Glutamatergic neuron (in vitro differentiated cells): ENCODE results near the gene BHMT2. TPM values are rescaled to one million over a fixed set of nuclear protein-coding genes. Genes with fewer than 3 reads are reported as not detected.

Experiments
- DNase-seq: peaks from one replicate; pipeline ENCODE4 v3.0.0; 2022
- H3K27ac Mint-ChIP-seq: one replicate; pipeline ENCODE4 v1.8.0; 2020; ENCODE audit warnings: mild to moderate bottlenecking, mixed read lengths, inconsistent platforms; ENCODE audit not compliant: unreplicated experiment
- H3K27me3 Mint-ChIP-seq: one replicate; pipeline ENCODE4 v1.8.0; 2020; ENCODE audit warnings: mild to moderate bottlenecking, moderate library complexity, mixed read lengths, inconsistent platforms; ENCODE audit not compliant: unreplicated experiment
- H3K36me3 Mint-ChIP-seq: one replicate; pipeline ENCODE4 v1.8.0; 2020; ENCODE audit warnings: mild to moderate bottlenecking, mixed read lengths, inconsistent platforms; ENCODE audit not compliant: unreplicated experiment
- H3K4me1 Mint-ChIP-seq: one replicate; pipeline ENCODE4 v1.8.0; 2020; ENCODE audit warnings: mild to moderate bottlenecking, low read depth, mixed read lengths, inconsistent platforms; ENCODE audit not compliant: unreplicated experiment
- H3K4me3 Mint-ChIP-seq: one replicate; pipeline ENCODE4 v1.8.0; 2020; ENCODE audit warnings: mild to moderate bottlenecking, mixed read lengths, inconsistent platforms; ENCODE audit not compliant: unreplicated experiment
- H3K9me3 Mint-ChIP-seq: one replicate; pipeline ENCODE4 v1.8.0; 2020; ENCODE audit warnings: mild to moderate bottlenecking, moderate library complexity, mixed read lengths, inconsistent platforms; ENCODE audit not compliant: unreplicated experiment
- total RNA-seq: library from RNA; stranded (reverse); fragmentation: NEBNext Ultra II Directional; extraction: Animal tissue kit (Norgen Biotek cat#: 25700); gene quantifications from one replicate; pipeline ENCODE4 v1.2.1, GENCODE V29; 2021; ENCODE audit not compliant: unreplicated experiment
- TF ChIP-seq, protein P1 (sequence below): fragments of 200-600 bp; sonication (generic); IDR thresholded peaks from one replicate; pipeline ENCODE4 v1.5.0; 2021; ENCODE audit not compliant: partially characterized antibody, unreplicated experiment

The BHMT2 gene
- total RNA-seq, 1 donor from 2014 or later: not detected

DNA sequence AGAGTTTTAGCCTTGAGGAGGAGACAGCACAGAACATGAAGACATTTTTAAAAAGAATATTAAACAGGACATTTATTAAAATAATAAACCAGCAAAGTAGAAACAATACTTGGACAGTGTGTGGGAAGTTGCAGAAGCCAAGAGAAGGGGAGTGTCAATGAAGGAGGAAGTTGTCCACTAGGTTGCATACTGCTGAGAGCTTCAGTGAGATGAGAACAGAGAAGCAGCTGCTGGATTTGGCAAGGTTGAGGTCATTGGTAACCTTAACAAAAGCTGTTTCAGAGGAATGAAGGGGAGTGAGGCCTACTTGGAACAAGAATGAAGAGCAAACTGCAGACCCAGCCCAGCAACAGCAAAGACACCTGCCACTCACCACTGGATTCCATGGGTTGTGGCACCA, 53.4 kb downstream of the BHMT2 start:
- H3K4me3 Mint-ChIP-seq: no peak overlapping the region
- TF ChIP-seq, protein P1, sequence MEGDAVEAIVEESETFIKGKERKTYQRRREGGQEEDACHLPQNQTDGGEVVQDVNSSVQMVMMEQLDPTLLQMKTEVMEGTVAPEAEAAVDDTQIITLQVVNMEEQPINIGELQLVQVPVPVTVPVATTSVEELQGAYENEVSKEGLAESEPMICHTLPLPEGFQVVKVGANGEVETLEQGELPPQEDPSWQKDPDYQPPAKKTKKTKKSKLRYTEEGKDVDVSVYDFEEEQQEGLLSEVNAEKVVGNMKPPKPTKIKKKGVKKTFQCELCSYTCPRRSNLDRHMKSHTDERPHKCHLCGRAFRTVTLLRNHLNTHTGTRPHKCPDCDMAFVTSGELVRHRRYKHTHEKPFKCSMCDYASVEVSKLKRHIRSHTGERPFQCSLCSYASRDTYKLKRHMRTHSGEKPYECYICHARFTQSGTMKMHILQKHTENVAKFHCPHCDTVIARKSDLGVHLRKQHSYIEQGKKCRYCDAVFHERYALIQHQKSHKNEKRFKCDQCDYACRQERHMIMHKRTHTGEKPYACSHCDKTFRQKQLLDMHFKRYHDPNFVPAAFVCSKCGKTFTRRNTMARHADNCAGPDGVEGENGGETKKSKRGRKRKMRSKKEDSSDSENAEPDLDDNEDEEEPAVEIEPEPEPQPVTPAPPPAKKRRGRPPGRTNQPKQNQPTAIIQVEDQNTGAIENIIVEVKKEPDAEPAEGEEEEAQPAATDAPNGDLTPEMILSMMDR: no peak
- H3K27ac Mint-ChIP-seq: no peak overlapping the region
- H3K9me3 Mint-ChIP-seq: no peaks in the 10 kb centered on the region
- H3K4me1 Mint-ChIP-seq: peaks cover 2% of the 10 kb centered on the region
- H3K36me3 Mint-ChIP-seq: no peaks in the 10 kb centered on the region
- DNase-seq: no peak
- no peaks in the 10 kb centered on the region for H3K27me3 Mint-ChIP-seq

DNA sequence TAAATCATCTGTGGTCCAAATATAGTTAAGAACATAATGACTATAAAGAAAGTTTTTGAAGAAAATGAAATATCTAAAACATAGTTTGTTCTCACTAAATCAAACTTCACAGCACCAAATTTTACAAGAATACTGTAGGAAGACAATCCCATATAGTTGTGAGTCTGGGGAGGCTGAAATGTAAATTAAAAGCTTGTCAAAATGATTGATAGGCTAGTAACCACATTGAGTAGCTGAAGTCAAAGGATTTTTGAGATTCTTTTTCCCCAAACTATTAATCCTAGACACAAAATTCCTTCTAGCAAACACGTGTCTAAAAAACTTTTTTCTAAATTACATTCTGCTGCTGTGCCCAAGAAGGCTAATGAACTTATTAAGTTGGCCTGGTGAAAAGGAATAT, 55.0 kb downstream of the BHMT2 start:
- Mint-ChIP-seq H3K27ac (no peak overlapping the region), H3K27me3 (no peaks in the 10 kb centered on the region), H3K4me3 (no peak overlapping the region), H3K9me3 (no peaks in the 10 kb centered on the region), H3K36me3 (no peaks in the 10 kb centered on the region), H3K4me1 (peaks cover 8% of the 10 kb centered on the region)
- TF ChIP-seq, protein P1: no peak
- DNase-seq: no peak

DNA sequence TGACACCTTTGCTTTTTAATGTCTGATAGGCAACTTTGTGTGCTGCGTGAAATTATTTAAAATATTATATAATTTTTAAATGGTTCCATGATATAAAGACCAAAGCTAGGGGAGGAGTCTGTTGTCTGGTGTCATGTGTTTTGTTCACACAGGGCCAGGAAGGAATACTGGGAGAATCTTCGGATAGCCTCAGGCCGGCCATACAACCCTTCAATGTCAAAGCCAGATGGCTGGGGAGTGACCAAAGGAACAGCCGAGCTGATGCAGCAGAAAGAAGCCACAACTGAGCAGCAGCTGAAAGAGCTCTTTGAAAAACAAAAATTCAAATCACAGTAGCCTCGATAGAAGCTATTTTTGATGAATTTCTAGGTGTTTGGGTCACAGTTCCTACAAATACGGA, 61.2 kb downstream of the BHMT2 start:
- DNase-seq: peak; percentile 57
- H3K9me3 Mint-ChIP-seq: peaks cover 6% of the 10 kb centered on the region
- H3K4me1 Mint-ChIP-seq: peaks cover 38% of the 10 kb centered on the region
- TF ChIP-seq, protein P1: no peak
- H3K27ac Mint-ChIP-seq: peak overlapping the region; percentile 95
- peak overlapping the region; percentile 23 for H3K4me3 Mint-ChIP-seq
- no peaks in the 10 kb centered on the region for H3K36me3 Mint-ChIP-seq
- no peaks in the 10 kb centered on the region for H3K27me3 Mint-ChIP-seq

DNA sequence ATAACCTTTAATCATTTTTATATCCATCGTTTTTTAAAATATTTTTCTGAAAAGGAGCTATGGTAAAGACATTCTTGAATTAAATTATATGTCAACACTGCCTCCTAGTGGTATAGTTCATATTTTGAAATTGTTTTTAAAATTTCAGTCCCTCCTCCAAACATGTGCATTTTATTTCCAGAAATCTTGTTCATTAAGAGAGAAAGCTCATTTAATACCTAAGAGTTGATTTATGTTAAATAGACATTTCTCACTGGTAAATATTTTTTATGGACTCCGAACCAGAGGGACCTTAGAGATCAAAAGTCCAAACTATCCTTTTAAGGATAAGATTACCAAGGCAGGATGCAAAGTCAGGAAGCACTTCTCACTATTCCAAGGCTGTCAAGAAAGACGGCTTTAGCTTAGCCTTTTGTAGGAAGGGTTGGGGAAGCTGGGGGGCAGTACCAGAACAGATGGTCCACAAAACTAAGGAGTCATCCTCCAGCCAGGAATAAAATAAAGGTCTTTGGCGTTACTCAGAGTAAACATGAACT, 63.6 kb downstream of the BHMT2 start:
- peaks cover 6% of the 10 kb centered on the region for H3K9me3 Mint-ChIP-seq
- H3K27me3 Mint-ChIP-seq: no peaks in the 10 kb centered on the region
- H3K4me3 Mint-ChIP-seq: peak overlapping the region; percentile 84
- peak overlapping the region; percentile 92 for H3K27ac Mint-ChIP-seq
- H3K4me1 Mint-ChIP-seq: peaks cover 36% of the 10 kb centered on the region
- no peaks in the 10 kb centered on the region for H3K36me3 Mint-ChIP-seq
- TF ChIP-seq, protein P1: peak; percentile 79
- no peak for DNase-seq

DNA sequence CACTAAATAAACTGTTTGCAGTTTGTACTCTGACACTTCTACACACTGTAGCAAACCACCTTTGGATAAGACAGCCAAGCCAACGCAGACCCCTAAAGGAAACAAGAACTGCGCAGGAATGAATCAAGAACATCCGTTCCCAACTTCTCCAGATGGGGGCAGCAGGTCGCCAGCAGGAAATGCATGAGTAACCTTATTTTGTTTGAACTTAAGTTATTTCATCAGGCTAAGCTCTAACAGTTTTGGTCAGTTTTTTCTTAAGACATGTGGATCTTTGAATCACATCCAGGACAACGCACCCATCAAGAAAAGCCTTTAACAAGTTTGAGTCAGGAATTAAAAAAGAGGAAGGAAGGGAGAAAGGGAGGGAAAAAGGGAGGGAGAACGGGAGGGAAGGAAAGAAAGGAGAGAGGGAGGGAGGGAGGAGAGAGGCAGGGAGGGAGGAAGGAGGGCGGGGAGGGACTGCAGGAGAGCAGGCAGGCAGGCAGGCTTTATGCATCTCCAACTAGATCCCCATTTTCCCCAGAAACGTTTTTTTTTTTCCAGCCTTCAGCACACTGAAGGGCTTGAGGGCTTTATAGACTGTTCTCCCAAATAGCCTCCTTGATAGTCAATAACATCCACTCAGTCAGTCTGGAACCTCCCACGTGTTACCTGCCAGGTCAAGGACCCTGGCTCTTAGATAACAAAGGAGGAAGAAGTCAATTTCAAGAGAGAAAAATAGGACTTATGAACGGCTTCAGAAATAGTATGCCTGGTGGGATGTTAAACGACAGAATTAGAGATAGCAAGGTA, 64.3 kb downstream of the BHMT2 start:
- H3K27me3 Mint-ChIP-seq: no peaks in the 10 kb centered on the region
- H3K36me3 Mint-ChIP-seq: no peaks in the 10 kb centered on the region
- H3K4me3 Mint-ChIP-seq: peak overlapping the region; percentile 84
- peak; percentile 78 for DNase-seq
- peaks cover 6% of the 10 kb centered on the region for H3K9me3 Mint-ChIP-seq
- TF ChIP-seq, protein P1: no peak
- H3K4me1 Mint-ChIP-seq: peaks cover 37% of the 10 kb centered on the region
- peak overlapping the region; percentile 92 for H3K27ac Mint-ChIP-seq
